H1 (cell line): ENCODE data around the gene CCDC152. TPM values are rescaled to one million over a fixed set of nuclear protein-coding genes. Genes with fewer than 3 reads are reported as not detected.

Source experiments
- CTCF ChIA-PET: fragments of 300-600 bp; sonication (Branson Sonifier 250); formaldehyde crosslinking; loops from one replicate; lab custom pipeline; 2021; ENCODE audit not compliant: partially characterized antibody; lab: Charles Lee
- POLR2A ChIA-PET: fragments of 300-600 bp; sonication (Branson Sonifier 250); formaldehyde crosslinking; loops from one replicate; lab custom pipeline; 2021; ENCODE audit warnings: inconsistent platforms; ENCODE audit not compliant: partially characterized antibody; lab: Charles Lee
- DNase-seq, 2 experiments: peaks; one replicate each; pipeline versions ENCODE4 v3.0.0 to v3.0.0-alpha.2; 2010 to 2022; ENCODE audit warnings: low spot score in 2 of 2, low read depth in 1 of 2, mixed read lengths in 1 of 2
- FAIRE-seq: peaks from 2 replicates; lab custom pipeline; 2011; peaks lifted over from hg19 to GRCh38; lab: Jason Lieb, UNC
- H2AFZ ChIP-seq: 2 replicates; pipeline ENCODE4 v1.8.1; 2012; ENCODE audit warnings: low read length, inconsistent platforms
- H2AK5ac ChIP-seq: 2 replicates; pipeline ENCODE4 v1.6.1; 2013; ENCODE audit warnings: low read depth, low read length
- H2BK120ac ChIP-seq: replicated peaks from 2 replicates; pipeline ENCODE3; 2013; ENCODE audit warnings: low read depth, low read length, inconsistent platforms
- H2BK12ac ChIP-seq: 2 replicates; pipeline ENCODE4 v1.6.1; 2013; ENCODE audit warnings: low read depth, low read length
- H2BK15ac ChIP-seq: 2 replicates; pipeline ENCODE4 v1.6.1; 2013; ENCODE audit warnings: low read length
- H2BK20ac ChIP-seq: 2 replicates; pipeline ENCODE4 v1.6.1; 2013; ENCODE audit warnings: low read length
- H2BK5ac ChIP-seq: 2 replicates; pipeline ENCODE4 v1.6.1; 2013; ENCODE audit warnings: low read depth, low read length
- H3K14ac ChIP-seq: 2 replicates; pipeline ENCODE4 v1.6.1; 2013; ENCODE audit warnings: inconsistent platforms; ENCODE audit not compliant: insufficient read length
- H3K18ac ChIP-seq: 2 replicates; pipeline ENCODE4 v1.6.1; 2013; ENCODE audit warnings: low read length; ENCODE audit errors: extremely low read depth
- H3K23ac ChIP-seq: 2 replicates; pipeline ENCODE4 v1.6.1; 2013; ENCODE audit warnings: inconsistent platforms; ENCODE audit not compliant: insufficient read length
- H3K23me2 ChIP-seq: 2 replicates; pipeline ENCODE4 v1.6.1; 2013; ENCODE audit warnings: low read depth, low read length
- H3K27ac ChIP-seq: 2 replicates; pipeline ENCODE4 v1.6.1; 2011; ENCODE audit warnings: low read depth, low read length, inconsistent platforms
- H3K27me3 ChIP-seq, 4 experiments: replicated peaks in 1 of 4; 1 replicate in 1 of 4; 2 replicates in 3 of 4; pipeline versions ENCODE4 v1.6.1 to v1.8.1; 2011 to 2013; ENCODE audit warnings: low read length in 3 of 4, mild to moderate bottlenecking in 3 of 4, inconsistent platforms in 2 of 4, mixed read lengths in 2 of 4, moderate library complexity in 1 of 4; ENCODE audit not compliant: control insufficient read depth in 3 of 4, insufficient read depth in 3 of 4; ENCODE audit errors: extremely low read depth in 1 of 4
- H3K36me3 ChIP-seq, 4 experiments: 2 replicates each; pipeline versions ENCODE4 v1.6.1 to v1.8.1; 2011 to 2013; ENCODE audit warnings: mild to moderate bottlenecking in 4 of 4, low read length in 3 of 4, moderate library complexity in 2 of 4, control low read depth in 1 of 4, inconsistent platforms in 1 of 4; ENCODE audit not compliant: insufficient read depth in 4 of 4, control insufficient read depth in 2 of 4
- H3K4ac ChIP-seq: replicated peaks from 2 replicates; pipeline ENCODE3; 2013; ENCODE audit warnings: low read length, low read depth, mixed read lengths, inconsistent platforms; ENCODE audit not compliant: insufficient read length
- H3K4me1 ChIP-seq, 4 experiments: replicated peaks in 1 of 4; 1 replicate in 1 of 4; 2 replicates in 3 of 4; pipeline versions ENCODE4 v1.6.1 to v1.8.1; 2011 to 2013; ENCODE audit warnings: low read length in 3 of 4, inconsistent platforms in 2 of 4, mixed read lengths in 1 of 4; ENCODE audit not compliant: insufficient read depth in 4 of 4, control insufficient read depth in 3 of 4
- H3K4me2 ChIP-seq, 2 experiments: 2 replicates each; pipeline versions ENCODE4 v1.6.1 to v1.8.1; 2011 to 2013; ENCODE audit warnings: low read depth in 2 of 2, low read length in 2 of 2, control low read depth in 1 of 2, inconsistent platforms in 1 of 2, mild to moderate bottlenecking in 1 of 2; ENCODE audit not compliant: insufficient read depth in 1 of 2
- H3K4me3 ChIP-seq, 4 experiments: fragments of 200-600, 300-600 bp in 1 of 4; sonication (generic), shearing (Covaris generic), sonication (Bioruptor Twin) in 1 of 4; 2 replicates each; pipeline versions ENCODE4 v1.5.1 to v1.8.1; 2011 to 2016; ENCODE audit warnings: low read length in 4 of 4, low read depth in 3 of 4, control low read depth in 2 of 4, inconsistent platforms in 2 of 4, mild to moderate bottlenecking in 2 of 4, mixed read lengths in 1 of 4, moderate library complexity in 1 of 4; ENCODE audit not compliant: insufficient read depth in 2 of 4; ENCODE audit errors: extremely low read depth in 1 of 4
- H3K56ac ChIP-seq: replicated peaks from 2 replicates; pipeline ENCODE3; 2013; ENCODE audit warnings: low read depth, mild to moderate bottlenecking, mixed read lengths, low read length, inconsistent platforms; ENCODE audit not compliant: insufficient read length
- H3K79me1 ChIP-seq: 2 replicates; pipeline ENCODE4 v1.6.1; 2013; ENCODE audit warnings: low read depth, low read length, control low read depth
- H3K79me2 ChIP-seq, 2 experiments: 2 replicates each; pipeline versions ENCODE4 v1.6.1 to v1.8.1; 2012 to 2013; ENCODE audit warnings: low read length in 2 of 2, mild to moderate bottlenecking in 2 of 2, inconsistent platforms in 1 of 2; ENCODE audit not compliant: insufficient read depth in 2 of 2, control insufficient read depth in 1 of 2
- H3K9ac ChIP-seq, 4 experiments: replicated peaks in 1 of 4; 1 replicate in 1 of 4; 2 replicates in 3 of 4; pipeline versions ENCODE4 v1.6.1 to v1.8.1; 2011 to 2013; ENCODE audit warnings: low read depth in 3 of 4, low read length in 3 of 4, control low read depth in 2 of 4, mild to moderate bottlenecking in 2 of 4, moderate library complexity in 2 of 4, inconsistent platforms in 1 of 4; ENCODE audit errors: extremely low read depth in 1 of 4
- H3K9me3 ChIP-seq, 2 experiments: 2 replicates each; pipeline versions ENCODE4 v1.6.1 to v1.8.1; 2012 to 2013; ENCODE audit warnings: mild to moderate bottlenecking in 2 of 2, moderate library complexity in 2 of 2, control low read depth in 1 of 2, inconsistent platforms in 1 of 2, low read depth in 1 of 2, low read length in 1 of 2, mixed read lengths in 1 of 2; ENCODE audit not compliant: insufficient read depth in 2 of 2
- H4K20me1 ChIP-seq, 2 experiments: replicated peaks in 1 of 2; 2 replicates each; pipeline versions ENCODE3 to v1.8.1; 2011 to 2013; ENCODE audit warnings: inconsistent platforms in 2 of 2, low read length in 2 of 2, mild to moderate bottlenecking in 1 of 2; ENCODE audit not compliant: insufficient read depth in 2 of 2, control insufficient read depth in 1 of 2
- H4K5ac ChIP-seq: 2 replicates; pipeline ENCODE4 v1.6.1; 2013; ENCODE audit warnings: low read length, low read depth, mixed read lengths, inconsistent platforms; ENCODE audit not compliant: insufficient read length
- H4K8ac ChIP-seq: 2 replicates; pipeline ENCODE4 v1.8.0; 2013; ENCODE audit warnings: mild to moderate bottlenecking, moderate library complexity, low read length, inconsistent platforms; ENCODE audit not compliant: insufficient read depth; ENCODE audit errors: extremely low read depth
- H4K91ac ChIP-seq: replicated peaks from 2 replicates; pipeline ENCODE3; 2013; ENCODE audit warnings: low read length, mixed read lengths, inconsistent platforms; ENCODE audit not compliant: insufficient read length
- BCL11A ChIP-seq, 2 experiments: IDR thresholded peaks; one replicate each; pipeline ENCODE4 v1.6.1; 2011; ENCODE audit warnings: low read depth in 2 of 2, low read length in 2 of 2, mild to moderate bottlenecking in 2 of 2
- RNF2 ChIP-seq: fragments of 200-900, 300-1000 bp; sonication (generic); IDR thresholded peaks from 2 replicates; pipeline ENCODE4 v1.7.1; 2016; ENCODE audit warnings: borderline replicate concordance, low read depth, mild to moderate bottlenecking, antibody characterized with exemption, low read length; ENCODE audit not compliant: poor library complexity, severe bottlenecking; ENCODE audit errors: missing control alignments
- SIRT6 ChIP-seq: IDR thresholded peaks from one replicate; pipeline ENCODE4 v1.7.1; 2012; ENCODE audit warnings: low read length, inconsistent platforms
- SP4 ChIP-seq: IDR thresholded peaks from 2 replicates; pipeline ENCODE4 v1.6.1; 2012; ENCODE audit warnings: low read length, inconsistent platforms
- TAF7 ChIP-seq: optimal IDR thresholded peaks from 2 replicates; pipeline ENCODE3; 2011; ENCODE audit warnings: low read depth, mild to moderate bottlenecking, inconsistent platforms, low read length, moderate library complexity, borderline replicate concordance
- YY1 ChIP-seq: IDR thresholded peaks from 2 replicates; pipeline ENCODE4 v1.6.1; 2011; ENCODE audit warnings: low read depth, mild to moderate bottlenecking, low read length
- WGBS, 2 experiments: shearing (Covaris generic) in 1 of 2; methylation state at CpG; one replicate each; pipeline versions ENCODE4 v1.1.6 to v1.1.7; 2013 to 2015; ENCODE audit warnings: low lambda C conversion rate in 2 of 2, mixed read lengths in 2 of 2, inconsistent platforms in 1 of 2, low coverage in 1 of 2, missing lambda C conversion rate in 1 of 2; ENCODE audit not compliant: insufficient replicate concordance in 2 of 2, insufficient coverage in 1 of 2, insufficient read length in 1 of 2; ENCODE audit errors: extremely low coverage in 1 of 2, missing lambda C conversion rate in 1 of 2; 5-methylcytosine and 5-hydroxymethylcytosine counted together
- polyA plus RNA-seq, 7 experiments: library from polyadenylated mRNA; depleted of rRNA in 3 of 7; stranded (reverse) in 5 of 7; unstranded in 2 of 7; fragments of >200 nt in 5 of 7; fragments of 200-250 nt in 2 of 7; gene quantifications; 1 replicate in 5 of 7; 2 replicates in 1 of 7; 4 replicates in 1 of 7; pipeline versions ENCODE4 v1.2.1 to v1.2.3, GENCODE V29; 2011 to 2013; ENCODE audit warnings: missing spikeins in 2 of 7, mixed read lengths in 2 of 7
- total RNA-seq: library from RNA; stranded (reverse); fragmentation: NEBNext Ultra II Directional; extraction: Animal tissue kit (Norgen Biotek cat#: 25700); gene quantifications from 2 replicates; pipeline ENCODE4 v1.2.1, GENCODE V29; 2021
- TF ChIP-seq, protein P1 (sequence below): IDR thresholded peaks from 2 replicates; pipeline ENCODE4 v1.6.1; 2011; ENCODE audit warnings: low read length, improper control_type of control experiment

Gene CCDC152
- total and polyA plus RNA-seq, 2 of the 8 experiments (the other 6 are each of a cell fraction or from before 2014, with no cell fraction given): 2.6 to 9.5 TPM

DNA sequence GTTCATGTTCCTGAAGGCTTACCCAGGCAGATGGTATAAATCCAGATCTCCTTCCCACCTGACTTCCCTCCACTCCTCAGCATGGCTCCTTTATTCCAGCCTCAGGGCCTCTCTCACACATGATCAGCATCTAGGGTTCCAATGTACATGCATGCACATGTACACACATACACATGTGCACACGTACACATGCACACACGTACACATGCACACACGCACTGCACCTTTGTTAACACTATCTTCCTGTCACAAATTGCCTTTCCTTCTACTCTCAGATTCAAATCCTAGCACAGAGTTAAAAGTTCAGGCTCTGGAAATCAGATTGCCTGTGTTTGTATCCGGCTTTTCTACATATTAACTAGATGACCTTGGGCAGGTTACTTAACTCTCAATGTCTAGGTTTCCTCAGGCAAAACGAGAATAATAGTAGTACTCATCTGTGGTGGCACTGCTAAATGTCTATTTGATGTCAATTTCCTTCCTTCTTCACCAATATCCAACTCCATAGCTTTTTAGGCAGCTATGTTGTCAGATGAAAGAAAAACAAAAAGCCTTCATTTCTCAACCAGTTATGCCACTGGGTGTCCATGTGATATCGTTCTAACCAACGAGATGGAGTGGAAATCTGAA lies 67.8 kb downstream of the CCDC152 start:
- H2BK20ac ChIP-seq: no peak overlapping the region

More for the DNA sequence above, 67.8 kb downstream of the CCDC152 start:
- CTCF ChIA-PET: interaction anchor here (1.9 kb wide), 1 partner anchor 12 kb away, joined by 4 read pairs; no protein-coding TSS in a partner anchor
- H3K4me2 ChIP-seq: no peak overlapping the region
- H3K14ac ChIP-seq: no peak overlapping the region
- 88% methylated on average over 7 of the region's 7 CpGs; no CpG with 5 or more reads in 1 of the 2 experiments for WGBS, 2 experiments
- POLR2A ChIA-PET: no interaction called here
- H4K20me1 ChIP-seq: no peaks in the 10 kb centered on the region
- H3K79me1 ChIP-seq: no peaks in the 10 kb centered on the region
- no peak overlapping the region for H2BK5ac ChIP-seq
- no peaks in the 10 kb centered on the region; the same call in 1 of the 2 replicates for H3K23me2 ChIP-seq
- H3K36me3 ChIP-seq: no peaks in the 10 kb centered on the region
- no peak overlapping the region for H4K5ac ChIP-seq
- no peak overlapping the region for H3K9ac ChIP-seq
- H2BK120ac ChIP-seq: no peak overlapping the region
- no peak overlapping the region for H2BK15ac ChIP-seq
- TF ChIP-seq YY1 (no peak), TAF7 (no peak), SP4 (no peak), BCL11A (IDR thresholded peaks at IDR 0.05; ENCODE audit: low read depth in 2 of 2, low read length in 2 of 2) (no peak), SIRT6 (no peak), RNF2 (no peak)
- TF ChIP-seq, protein P1, sequence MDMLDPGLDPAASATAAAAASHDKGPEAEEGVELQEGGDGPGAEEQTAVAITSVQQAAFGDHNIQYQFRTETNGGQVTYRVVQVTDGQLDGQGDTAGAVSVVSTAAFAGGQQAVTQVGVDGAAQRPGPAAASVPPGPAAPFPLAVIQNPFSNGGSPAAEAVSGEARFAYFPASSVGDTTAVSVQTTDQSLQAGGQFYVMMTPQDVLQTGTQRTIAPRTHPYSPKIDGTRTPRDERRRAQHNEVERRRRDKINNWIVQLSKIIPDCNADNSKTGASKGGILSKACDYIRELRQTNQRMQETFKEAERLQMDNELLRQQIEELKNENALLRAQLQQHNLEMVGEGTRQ: no peak
- H4K91ac ChIP-seq: peak overlapping the region; percentile 20
- no peak overlapping the region for H3K18ac ChIP-seq
- no peak overlapping the region for H4K8ac ChIP-seq
- no peaks in the 10 kb centered on the region for H3K79me2 ChIP-seq
- H3K4ac ChIP-seq: no peak overlapping the region
- H3K4me1 ChIP-seq: no peaks in the 10 kb centered on the region
- FAIRE-seq (no peak), DNase-seq (no peak)
- H2BK12ac ChIP-seq: no peak overlapping the region
- no peak overlapping the region for H3K4me3 ChIP-seq
- no peak overlapping the region for H2AFZ ChIP-seq
- no peaks in the 10 kb centered on the region for H3K27me3 ChIP-seq
- no peak overlapping the region for H3K56ac ChIP-seq
- H2AK5ac ChIP-seq: no peak overlapping the region
- no peak overlapping the region for H3K27ac ChIP-seq
- H3K9me3 ChIP-seq: no peaks in the 10 kb centered on the region
- no peak overlapping the region for H3K23ac ChIP-seq
